ENCODE data around the gene NHLH1.

GRCh38 chr1:160367516-160367900 lies 637 bp downstream of the NHLH1 start:
- TF ChIP-seq, protein P1, sequence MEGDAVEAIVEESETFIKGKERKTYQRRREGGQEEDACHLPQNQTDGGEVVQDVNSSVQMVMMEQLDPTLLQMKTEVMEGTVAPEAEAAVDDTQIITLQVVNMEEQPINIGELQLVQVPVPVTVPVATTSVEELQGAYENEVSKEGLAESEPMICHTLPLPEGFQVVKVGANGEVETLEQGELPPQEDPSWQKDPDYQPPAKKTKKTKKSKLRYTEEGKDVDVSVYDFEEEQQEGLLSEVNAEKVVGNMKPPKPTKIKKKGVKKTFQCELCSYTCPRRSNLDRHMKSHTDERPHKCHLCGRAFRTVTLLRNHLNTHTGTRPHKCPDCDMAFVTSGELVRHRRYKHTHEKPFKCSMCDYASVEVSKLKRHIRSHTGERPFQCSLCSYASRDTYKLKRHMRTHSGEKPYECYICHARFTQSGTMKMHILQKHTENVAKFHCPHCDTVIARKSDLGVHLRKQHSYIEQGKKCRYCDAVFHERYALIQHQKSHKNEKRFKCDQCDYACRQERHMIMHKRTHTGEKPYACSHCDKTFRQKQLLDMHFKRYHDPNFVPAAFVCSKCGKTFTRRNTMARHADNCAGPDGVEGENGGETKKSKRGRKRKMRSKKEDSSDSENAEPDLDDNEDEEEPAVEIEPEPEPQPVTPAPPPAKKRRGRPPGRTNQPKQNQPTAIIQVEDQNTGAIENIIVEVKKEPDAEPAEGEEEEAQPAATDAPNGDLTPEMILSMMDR (IDR thresholded peaks at IDR 0.05; ENCODE audit: insufficient read depth, low read length), result no peak
- TF ChIP-seq POLR2AphosphoS5 (IDR thresholded peaks at IDR 0.05; ENCODE audit: low read depth) (no peak), GABPA (IDR thresholded peaks at IDR 0.05; ENCODE audit: low read depth) (no peak), SPI1 (IDR thresholded peaks at IDR 0.05; ENCODE audit: borderline replicate concordance, low read depth) (no peak)
- TF ChIP-seq, protein P2, sequence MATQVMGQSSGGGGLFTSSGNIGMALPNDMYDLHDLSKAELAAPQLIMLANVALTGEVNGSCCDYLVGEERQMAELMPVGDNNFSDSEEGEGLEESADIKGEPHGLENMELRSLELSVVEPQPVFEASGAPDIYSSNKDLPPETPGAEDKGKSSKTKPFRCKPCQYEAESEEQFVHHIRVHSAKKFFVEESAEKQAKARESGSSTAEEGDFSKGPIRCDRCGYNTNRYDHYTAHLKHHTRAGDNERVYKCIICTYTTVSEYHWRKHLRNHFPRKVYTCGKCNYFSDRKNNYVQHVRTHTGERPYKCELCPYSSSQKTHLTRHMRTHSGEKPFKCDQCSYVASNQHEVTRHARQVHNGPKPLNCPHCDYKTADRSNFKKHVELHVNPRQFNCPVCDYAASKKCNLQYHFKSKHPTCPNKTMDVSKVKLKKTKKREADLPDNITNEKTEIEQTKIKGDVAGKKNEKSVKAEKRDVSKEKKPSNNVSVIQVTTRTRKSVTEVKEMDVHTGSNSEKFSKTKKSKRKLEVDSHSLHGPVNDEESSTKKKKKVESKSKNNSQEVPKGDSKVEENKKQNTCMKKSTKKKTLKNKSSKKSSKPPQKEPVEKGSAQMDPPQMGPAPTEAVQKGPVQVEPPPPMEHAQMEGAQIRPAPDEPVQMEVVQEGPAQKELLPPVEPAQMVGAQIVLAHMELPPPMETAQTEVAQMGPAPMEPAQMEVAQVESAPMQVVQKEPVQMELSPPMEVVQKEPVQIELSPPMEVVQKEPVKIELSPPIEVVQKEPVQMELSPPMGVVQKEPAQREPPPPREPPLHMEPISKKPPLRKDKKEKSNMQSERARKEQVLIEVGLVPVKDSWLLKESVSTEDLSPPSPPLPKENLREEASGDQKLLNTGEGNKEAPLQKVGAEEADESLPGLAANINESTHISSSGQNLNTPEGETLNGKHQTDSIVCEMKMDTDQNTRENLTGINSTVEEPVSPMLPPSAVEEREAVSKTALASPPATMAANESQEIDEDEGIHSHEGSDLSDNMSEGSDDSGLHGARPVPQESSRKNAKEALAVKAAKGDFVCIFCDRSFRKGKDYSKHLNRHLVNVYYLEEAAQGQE (IDR thresholded peaks at IDR 0.05; ENCODE audit: insufficient replicate concordance, low read depth), result no peak

All from HL-60 (cell line).